Measurements from ENCODE around the gene TAF5L. TPM values are rescaled to one million over a fixed set of nuclear protein-coding genes. Genes with fewer than 3 reads are reported as not detected.
A peak's percentile ranks its signal among the peaks of the same experiment; 100 is the strongest.

The TAF5L gene
- total and polyA plus RNA-seq, 2 experiments from 2014 or later: 5.6 to 17.6 TPM

DNA sequence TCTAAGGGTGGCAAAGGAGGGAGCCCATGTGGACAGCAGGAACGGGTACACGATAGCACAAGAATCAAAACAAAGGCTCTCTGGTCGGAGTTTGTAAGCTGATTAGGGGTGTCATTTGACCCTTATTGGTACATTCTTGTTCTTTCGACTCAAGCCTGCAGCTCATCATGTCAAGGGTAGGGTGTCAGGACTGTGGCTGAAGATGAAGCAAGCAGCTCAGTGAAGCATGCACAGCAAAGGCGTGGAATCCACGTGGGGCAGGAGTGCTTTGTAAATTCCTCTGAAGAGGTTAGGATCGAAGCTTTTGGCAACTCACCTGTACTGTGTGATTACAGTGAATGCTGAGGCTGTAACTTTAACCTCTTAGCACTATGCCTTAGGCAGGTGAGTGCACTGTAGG lies 62.7 kb downstream of the TAF5L start:
- H4K20me1 ChIP-seq (replicated peaks; ENCODE audit: insufficient read depth): no peaks in the 10 kb centered on the region
- ATAC-seq: peak; percentile 5
- Mint-ChIP-seq H3K4me1 (peaks cover 20% of the 10 kb centered on the region), H3K27ac (peak overlapping the region; percentile 85), H3K36me3 (ENCODE audit: low read depth) (no peaks in the 10 kb centered on the region), H3K27me3 (ENCODE audit: insufficient read depth, low read depth, poor library complexity) (peaks cover 11% of the 10 kb centered on the region), H3K9me3 (no peaks in the 10 kb centered on the region), H3K4me3 (peak overlapping the region; percentile 25; the same call in 1 of the 3 replicates)
- peak; percentile 43 for DNase-seq (ENCODE audit: low spot score)
- TF ChIP-seq POLR2AphosphoS5 (IDR thresholded peaks at IDR 0.05; ENCODE audit: low read depth): no peak
- TF ChIP-seq, protein P1, sequence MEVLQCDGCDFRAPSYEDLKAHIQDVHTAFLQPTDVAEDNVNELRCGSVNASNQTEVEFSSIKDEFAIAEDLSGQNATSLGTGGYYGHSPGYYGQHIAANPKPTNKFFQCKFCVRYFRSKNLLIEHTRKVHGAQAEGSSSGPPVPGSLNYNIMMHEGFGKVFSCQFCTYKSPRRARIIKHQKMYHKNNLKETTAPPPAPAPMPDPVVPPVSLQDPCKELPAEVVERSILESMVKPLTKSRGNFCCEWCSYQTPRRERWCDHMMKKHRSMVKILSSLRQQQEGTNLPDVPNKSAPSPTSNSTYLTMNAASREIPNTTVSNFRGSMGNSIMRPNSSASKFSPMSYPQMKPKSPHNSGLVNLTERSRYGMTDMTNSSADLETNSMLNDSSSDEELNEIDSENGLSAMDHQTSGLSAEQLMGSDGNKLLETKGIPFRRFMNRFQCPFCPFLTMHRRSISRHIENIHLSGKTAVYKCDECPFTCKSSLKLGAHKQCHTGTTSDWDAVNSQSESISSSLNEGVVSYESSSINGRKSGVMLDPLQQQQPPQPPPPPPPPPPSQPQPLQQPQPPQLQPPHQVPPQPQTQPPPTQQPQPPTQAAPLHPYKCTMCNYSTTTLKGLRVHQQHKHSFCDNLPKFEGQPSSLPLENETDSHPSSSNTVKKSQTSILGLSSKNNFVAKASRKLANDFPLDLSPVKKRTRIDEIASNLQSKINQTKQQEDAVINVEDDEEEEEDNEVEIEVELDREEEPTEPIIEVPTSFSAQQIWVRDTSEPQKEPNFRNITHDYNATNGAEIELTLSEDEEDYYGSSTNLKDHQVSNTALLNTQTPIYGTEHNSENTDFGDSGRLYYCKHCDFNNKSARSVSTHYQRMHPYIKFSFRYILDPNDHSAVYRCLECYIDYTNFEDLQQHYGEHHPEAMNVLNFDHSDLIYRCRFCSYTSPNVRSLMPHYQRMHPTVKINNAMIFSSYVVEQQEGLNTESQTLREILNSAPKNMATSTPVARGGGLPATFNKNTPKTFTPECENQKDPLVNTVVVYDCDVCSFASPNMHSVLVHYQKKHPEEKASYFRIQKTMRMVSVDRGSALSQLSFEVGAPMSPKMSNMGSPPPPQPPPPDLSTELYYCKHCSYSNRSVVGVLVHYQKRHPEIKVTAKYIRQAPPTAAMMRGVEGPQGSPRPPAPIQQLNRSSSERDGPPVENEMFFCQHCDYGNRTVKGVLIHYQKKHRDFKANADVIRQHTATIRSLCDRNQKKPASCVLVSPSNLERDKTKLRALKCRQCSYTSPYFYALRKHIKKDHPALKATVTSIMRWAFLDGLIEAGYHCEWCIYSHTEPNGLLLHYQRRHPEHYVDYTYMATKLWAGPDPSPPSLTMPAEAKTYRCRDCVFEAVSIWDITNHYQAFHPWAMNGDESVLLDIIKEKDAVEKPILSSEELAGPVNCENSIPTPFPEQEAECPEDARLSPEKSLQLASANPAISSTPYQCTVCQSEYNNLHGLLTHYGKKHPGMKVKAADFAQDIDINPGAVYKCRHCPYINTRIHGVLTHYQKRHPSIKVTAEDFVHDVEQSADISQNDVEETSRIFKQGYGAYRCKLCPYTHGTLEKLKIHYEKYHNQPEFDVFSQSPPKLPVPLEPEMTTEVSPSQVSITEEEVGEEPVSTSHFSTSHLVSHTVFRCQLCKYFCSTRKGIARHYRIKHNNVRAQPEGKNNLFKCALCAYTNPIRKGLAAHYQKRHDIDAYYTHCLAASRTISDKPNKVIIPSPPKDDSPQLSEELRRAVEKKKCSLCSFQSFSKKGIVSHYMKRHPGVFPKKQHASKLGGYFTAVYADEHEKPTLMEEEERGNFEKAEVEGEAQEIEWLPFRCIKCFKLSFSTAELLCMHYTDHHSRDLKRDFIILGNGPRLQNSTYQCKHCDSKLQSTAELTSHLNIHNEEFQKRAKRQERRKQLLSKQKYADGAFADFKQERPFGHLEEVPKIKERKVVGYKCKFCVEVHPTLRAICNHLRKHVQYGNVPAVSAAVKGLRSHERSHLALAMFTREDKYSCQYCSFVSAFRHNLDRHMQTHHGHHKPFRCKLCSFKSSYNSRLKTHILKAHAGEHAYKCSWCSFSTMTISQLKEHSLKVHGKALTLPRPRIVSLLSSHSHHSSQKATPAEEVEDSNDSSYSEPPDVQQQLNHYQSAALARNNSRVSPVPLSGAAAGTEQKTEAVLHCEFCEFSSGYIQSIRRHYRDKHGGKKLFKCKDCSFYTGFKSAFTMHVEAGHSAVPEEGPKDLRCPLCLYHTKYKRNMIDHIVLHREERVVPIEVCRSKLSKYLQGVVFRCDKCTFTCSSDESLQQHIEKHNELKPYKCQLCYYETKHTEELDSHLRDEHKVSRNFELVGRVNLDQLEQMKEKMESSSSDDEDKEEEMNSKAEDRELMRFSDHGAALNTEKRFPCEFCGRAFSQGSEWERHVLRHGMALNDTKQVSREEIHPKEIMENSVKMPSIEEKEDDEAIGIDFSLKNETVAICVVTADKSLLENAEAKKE (CRISPR knock-in tag; IDR thresholded peaks at IDR 0.05): no peak
- no peak for TF ChIP-seq ZNF114 (CRISPR knock-in tag; IDR thresholded peaks at IDR 0.05)
- no peak for TF ChIP-seq JUNB (IDR thresholded peaks at IDR 0.05; ENCODE audit: unreplicated experiment)
- no peak for TF ChIP-seq ZNF331 (CRISPR knock-in tag; IDR thresholded peaks at IDR 0.05; ENCODE audit: low read depth)
- TF ChIP-seq EZH2phosphoT487 (IDR thresholded peaks at IDR 0.05; ENCODE audit: unreplicated experiment): no peak
- no peak for TF ChIP-seq EZH2 (IDR thresholded peaks at IDR 0.05; ENCODE audit: low read depth, unreplicated experiment)
- TF ChIP-seq, protein P2, sequence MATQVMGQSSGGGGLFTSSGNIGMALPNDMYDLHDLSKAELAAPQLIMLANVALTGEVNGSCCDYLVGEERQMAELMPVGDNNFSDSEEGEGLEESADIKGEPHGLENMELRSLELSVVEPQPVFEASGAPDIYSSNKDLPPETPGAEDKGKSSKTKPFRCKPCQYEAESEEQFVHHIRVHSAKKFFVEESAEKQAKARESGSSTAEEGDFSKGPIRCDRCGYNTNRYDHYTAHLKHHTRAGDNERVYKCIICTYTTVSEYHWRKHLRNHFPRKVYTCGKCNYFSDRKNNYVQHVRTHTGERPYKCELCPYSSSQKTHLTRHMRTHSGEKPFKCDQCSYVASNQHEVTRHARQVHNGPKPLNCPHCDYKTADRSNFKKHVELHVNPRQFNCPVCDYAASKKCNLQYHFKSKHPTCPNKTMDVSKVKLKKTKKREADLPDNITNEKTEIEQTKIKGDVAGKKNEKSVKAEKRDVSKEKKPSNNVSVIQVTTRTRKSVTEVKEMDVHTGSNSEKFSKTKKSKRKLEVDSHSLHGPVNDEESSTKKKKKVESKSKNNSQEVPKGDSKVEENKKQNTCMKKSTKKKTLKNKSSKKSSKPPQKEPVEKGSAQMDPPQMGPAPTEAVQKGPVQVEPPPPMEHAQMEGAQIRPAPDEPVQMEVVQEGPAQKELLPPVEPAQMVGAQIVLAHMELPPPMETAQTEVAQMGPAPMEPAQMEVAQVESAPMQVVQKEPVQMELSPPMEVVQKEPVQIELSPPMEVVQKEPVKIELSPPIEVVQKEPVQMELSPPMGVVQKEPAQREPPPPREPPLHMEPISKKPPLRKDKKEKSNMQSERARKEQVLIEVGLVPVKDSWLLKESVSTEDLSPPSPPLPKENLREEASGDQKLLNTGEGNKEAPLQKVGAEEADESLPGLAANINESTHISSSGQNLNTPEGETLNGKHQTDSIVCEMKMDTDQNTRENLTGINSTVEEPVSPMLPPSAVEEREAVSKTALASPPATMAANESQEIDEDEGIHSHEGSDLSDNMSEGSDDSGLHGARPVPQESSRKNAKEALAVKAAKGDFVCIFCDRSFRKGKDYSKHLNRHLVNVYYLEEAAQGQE (IDR thresholded peaks at IDR 0.05; ENCODE audit: unreplicated experiment): no peak
- TF ChIP-seq STAT1 (IDR thresholded peaks at IDR 0.05; ENCODE audit: unreplicated experiment): no peak
- no peak for TF ChIP-seq NANOG (IDR thresholded peaks at IDR 0.05; ENCODE audit: borderline replicate concordance)
- TF ChIP-seq, protein P3, sequence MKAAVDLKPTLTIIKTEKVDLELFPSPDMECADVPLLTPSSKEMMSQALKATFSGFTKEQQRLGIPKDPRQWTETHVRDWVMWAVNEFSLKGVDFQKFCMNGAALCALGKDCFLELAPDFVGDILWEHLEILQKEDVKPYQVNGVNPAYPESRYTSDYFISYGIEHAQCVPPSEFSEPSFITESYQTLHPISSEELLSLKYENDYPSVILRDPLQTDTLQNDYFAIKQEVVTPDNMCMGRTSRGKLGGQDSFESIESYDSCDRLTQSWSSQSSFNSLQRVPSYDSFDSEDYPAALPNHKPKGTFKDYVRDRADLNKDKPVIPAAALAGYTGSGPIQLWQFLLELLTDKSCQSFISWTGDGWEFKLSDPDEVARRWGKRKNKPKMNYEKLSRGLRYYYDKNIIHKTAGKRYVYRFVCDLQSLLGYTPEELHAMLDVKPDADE (IDR thresholded peaks at IDR 0.05): no peak
- no peak for TF ChIP-seq CREB1 (CRISPR knock-in tag; IDR thresholded peaks at IDR 0.05; ENCODE audit: low read depth)
- TF ChIP-seq, protein P4, sequence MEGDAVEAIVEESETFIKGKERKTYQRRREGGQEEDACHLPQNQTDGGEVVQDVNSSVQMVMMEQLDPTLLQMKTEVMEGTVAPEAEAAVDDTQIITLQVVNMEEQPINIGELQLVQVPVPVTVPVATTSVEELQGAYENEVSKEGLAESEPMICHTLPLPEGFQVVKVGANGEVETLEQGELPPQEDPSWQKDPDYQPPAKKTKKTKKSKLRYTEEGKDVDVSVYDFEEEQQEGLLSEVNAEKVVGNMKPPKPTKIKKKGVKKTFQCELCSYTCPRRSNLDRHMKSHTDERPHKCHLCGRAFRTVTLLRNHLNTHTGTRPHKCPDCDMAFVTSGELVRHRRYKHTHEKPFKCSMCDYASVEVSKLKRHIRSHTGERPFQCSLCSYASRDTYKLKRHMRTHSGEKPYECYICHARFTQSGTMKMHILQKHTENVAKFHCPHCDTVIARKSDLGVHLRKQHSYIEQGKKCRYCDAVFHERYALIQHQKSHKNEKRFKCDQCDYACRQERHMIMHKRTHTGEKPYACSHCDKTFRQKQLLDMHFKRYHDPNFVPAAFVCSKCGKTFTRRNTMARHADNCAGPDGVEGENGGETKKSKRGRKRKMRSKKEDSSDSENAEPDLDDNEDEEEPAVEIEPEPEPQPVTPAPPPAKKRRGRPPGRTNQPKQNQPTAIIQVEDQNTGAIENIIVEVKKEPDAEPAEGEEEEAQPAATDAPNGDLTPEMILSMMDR (conservative IDR thresholded peaks at IDR 0.05; ENCODE audit: low read depth in 2 of 2): no peak
- H3K79me2 ChIP-seq (replicated peaks; ENCODE audit: insufficient read depth): no peaks in the 10 kb centered on the region
- no peaks in the 10 kb centered on the region for H3K27me3 ChIP-seq (ENCODE audit: insufficient read depth)
- H3K4me1 ChIP-seq (ENCODE audit: insufficient read depth): no peaks in the 10 kb centered on the region
- no peaks in the 10 kb centered on the region for H3K9me2 ChIP-seq (ENCODE audit: insufficient read depth)
- H2AFZ ChIP-seq: peak overlapping the region; percentile 1; the same call in 1 of the 2 replicates
- no peak overlapping the region for H3K4me3 ChIP-seq
- 0 out of 2 replicates have a peak, but pooled peaks cover 5% of the 10 kb centered on the region for H3F3A ChIP-seq (replicated peaks; ENCODE audit: low read depth)
- H3K36me3 ChIP-seq (ENCODE audit: insufficient read depth): no peaks in the 10 kb centered on the region
- H3K4me2 ChIP-seq: 0 out of 2 replicates have a peak overlapping the region, but pooled peaks have one; percentile 39
- H3K27ac ChIP-seq (ENCODE audit: low read depth): peak overlapping the region; percentile 56; the same call in 1 of the 2 replicates

Measured in GM23338 (cell line).